WERI-Rb-1 (cell line): Measurements from ENCODE around the gene CFAP20DC.
"Not testable (repeated sequence)": the region's sequence is repeated elsewhere in the genome, so short reads cannot be mapped to it uniquely, and the experiment has no call there.

ENCODE experiments used
- DNase-seq: peaks from one replicate; pipeline ENCODE4 v3.0.0-alpha.2; 2020
- H3K27ac ChIP-seq: fragments of 250-450 bp; sonication (Bioruptor Pico); 2 replicates; pipeline ENCODE4 v1.5.1; 2020; ENCODE audit warnings: mild to moderate bottlenecking, moderate library complexity
- H3K27me3 ChIP-seq: fragments of 250-450 bp; sonication (Bioruptor Pico); 2 replicates; pipeline ENCODE4 v1.5.1; 2021; ENCODE audit warnings: mild to moderate bottlenecking, low read depth, moderate library complexity; ENCODE audit not compliant: insufficient read depth, severe bottlenecking
- H3K36me3 ChIP-seq: fragments of 250-450 bp; sonication (Bioruptor Pico); 2 replicates; pipeline ENCODE4 v1.5.1; 2020; ENCODE audit warnings: mild to moderate bottlenecking, moderate library complexity
- H3K4me3 ChIP-seq: 2 replicates; pipeline ENCODE4 v1.5.1; 2011; ENCODE audit warnings: low read depth, mild to moderate bottlenecking, control low read depth, low read length
- H3K9me3 ChIP-seq: fragments of 250-450 bp; sonication (Bioruptor Pico); 2 replicates; pipeline ENCODE4 v1.5.1; 2021; ENCODE audit warnings: mild to moderate bottlenecking, moderate library complexity; ENCODE audit not compliant: severe bottlenecking
- CTCF ChIP-seq: IDR thresholded peaks from 2 replicates; pipeline ENCODE4 v1.5.1; 2011; ENCODE audit warnings: low read depth, mild to moderate bottlenecking, control low read depth, inconsistent platforms, low read length

Gene CFAP20DC

GRCh38 chr3:58848826-58849225 lies 201.0 kb downstream of the CFAP20DC start:
- Histone ChIP-seq H3K27me3 (no peaks in the 10 kb centered on the region), H3K27ac (no peak overlapping the region), H3K36me3 (no peaks in the 10 kb centered on the region), H3K9me3 (no peaks in the 10 kb centered on the region), H3K4me3 (no peak overlapping the region)
- TF ChIP-seq CTCF = no peak
- no peak for DNase-seq

DNA sequence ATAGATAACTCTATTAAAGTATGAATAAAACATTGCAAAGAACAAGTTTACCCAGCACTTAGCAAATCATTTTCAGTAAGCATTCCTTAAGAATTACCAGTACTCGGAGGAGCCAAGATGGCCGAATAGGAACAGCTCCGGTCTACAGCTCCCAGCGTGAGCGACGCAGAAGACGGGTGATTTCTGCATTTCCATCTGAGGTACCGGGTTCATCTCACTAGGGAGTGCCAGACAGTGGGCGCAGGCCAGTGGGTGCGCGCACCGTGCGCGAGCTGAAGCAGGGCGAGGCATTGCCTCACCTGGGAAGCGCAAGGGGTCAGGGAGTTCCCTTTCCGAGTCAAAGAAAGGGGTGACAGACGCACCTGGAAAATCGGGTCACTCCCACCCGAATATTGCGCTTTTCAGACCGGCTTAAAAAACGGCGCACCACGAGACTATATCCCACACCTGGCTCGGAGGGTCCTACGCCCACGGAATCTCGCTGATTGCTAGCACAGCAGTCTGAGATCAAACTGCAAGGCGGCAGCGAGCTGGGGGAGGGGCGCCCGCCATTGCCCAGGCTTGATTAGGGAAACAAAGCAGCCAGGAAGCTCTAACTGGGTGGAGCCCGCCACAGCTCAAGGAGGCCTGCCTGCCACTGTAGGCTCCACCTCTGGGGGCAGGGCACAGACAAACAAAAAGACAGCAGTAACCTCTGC lies 207.6 kb downstream of the CFAP20DC start:
- DNase-seq, H3K27ac ChIP-seq, H3K9me3 ChIP-seq, H3K36me3 ChIP-seq, H3K4me3 ChIP-seq, H3K27me3 ChIP-seq: not testable (repeated sequence)

- H3K4me3 ChIP-seq = no peak overlapping the region
- H3K27me3 ChIP-seq = no peaks in the 10 kb centered on the region
- no peak overlapping the region for H3K27ac ChIP-seq
- H3K9me3 ChIP-seq = no peaks in the 10 kb centered on the region
- no peak for DNase-seq
- H3K36me3 ChIP-seq = no peaks in the 10 kb centered on the region
- no peak for TF ChIP-seq CTCF
These were observed 208.9 kb downstream of the CFAP20DC start for GRCh38 chr3:58840949-58841348.

DNA sequence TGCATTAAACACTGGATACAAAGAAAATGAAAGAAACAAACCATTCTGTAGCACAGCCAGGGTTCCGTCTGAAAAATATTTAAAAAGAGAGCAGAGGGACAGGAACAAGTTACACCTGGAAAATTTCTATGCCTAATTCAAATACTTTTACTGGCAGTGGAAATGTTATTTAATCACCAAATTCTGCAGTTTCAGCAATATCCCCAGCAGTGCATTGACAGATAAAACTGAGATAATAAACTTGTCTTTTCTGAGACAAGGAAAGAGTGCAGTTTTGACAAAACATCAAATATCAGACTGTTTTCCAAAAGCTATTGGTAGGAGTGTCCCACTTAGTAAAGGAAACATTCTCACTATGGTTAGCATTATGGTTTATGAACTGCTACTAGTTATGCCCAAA lies 209.9 kb downstream of the CFAP20DC start:
- Histone ChIP-seq H3K27me3 (no peaks in the 10 kb centered on the region), H3K9me3 (no peaks in the 10 kb centered on the region), H3K27ac (no peak overlapping the region), H3K4me3 (no peak overlapping the region), H3K36me3 (no peaks in the 10 kb centered on the region)
- TF ChIP-seq CTCF = no peak
- DNase-seq = no peak

- TF ChIP-seq CTCF = no peak
- Histone ChIP-seq H3K4me3 (no peak overlapping the region), H3K27me3 (no peaks in the 10 kb centered on the region), H3K27ac (no peak overlapping the region), H3K9me3 (no peaks in the 10 kb centered on the region), H3K36me3 (no peaks in the 10 kb centered on the region)
- DNase-seq = no peak
These were observed 210.6 kb downstream of the CFAP20DC start for GRCh38 chr3:58839187-58839586.

DNA sequence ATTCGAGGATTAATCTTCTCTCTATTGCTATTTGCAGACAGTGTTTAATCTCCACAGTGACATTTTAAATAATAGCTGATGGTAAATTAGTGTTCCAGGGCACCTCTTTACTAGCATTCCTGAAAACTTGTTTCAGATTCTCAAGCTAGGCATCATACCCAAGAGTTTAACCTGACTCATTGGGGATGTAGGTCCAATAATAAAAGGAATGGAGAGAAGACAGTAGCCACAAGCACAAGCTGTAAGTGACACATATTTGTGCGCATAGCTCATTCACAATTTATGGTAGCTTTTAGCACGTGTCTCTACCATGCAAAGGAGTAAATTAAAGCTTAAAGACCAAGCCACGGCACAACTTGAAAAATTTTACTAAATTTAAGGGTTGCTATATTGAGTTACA lies 212.0 kb downstream of the CFAP20DC start:
- DNase-seq = no peak
- Histone ChIP-seq H3K9me3 (no peaks in the 10 kb centered on the region), H3K36me3 (no peaks in the 10 kb centered on the region), H3K27ac (no peak overlapping the region), H3K27me3 (no peaks in the 10 kb centered on the region), H3K4me3 (no peak overlapping the region)
- no peak for TF ChIP-seq CTCF
